Measurements from ENCODE around the gene RNF151.
"Not testable (repeated sequence)": the region's sequence is repeated elsewhere in the genome, so short reads cannot be mapped to it uniquely, and the experiment has no call there.

The RNF151 gene

GRCh38 chr16:1949507-1949906 lies 17.1 kb upstream of the RNF151 start:
- ChIA-PET POLR2A (interaction anchor here (1.1 kb wide), 1 partner anchor 15 kb away, joined by 4 read pairs; the partner anchor contains the start of gene RPS2), CTCF (interaction anchor here (1.5 kb wide), 1 partner anchor 122 kb away, joined by 3 read pairs; the partner anchor contains the start of gene FAHD1)
- no peak for DNase-seq (ENCODE audit: extremely low spot score)
- TF ChIP-seq, protein P1, sequence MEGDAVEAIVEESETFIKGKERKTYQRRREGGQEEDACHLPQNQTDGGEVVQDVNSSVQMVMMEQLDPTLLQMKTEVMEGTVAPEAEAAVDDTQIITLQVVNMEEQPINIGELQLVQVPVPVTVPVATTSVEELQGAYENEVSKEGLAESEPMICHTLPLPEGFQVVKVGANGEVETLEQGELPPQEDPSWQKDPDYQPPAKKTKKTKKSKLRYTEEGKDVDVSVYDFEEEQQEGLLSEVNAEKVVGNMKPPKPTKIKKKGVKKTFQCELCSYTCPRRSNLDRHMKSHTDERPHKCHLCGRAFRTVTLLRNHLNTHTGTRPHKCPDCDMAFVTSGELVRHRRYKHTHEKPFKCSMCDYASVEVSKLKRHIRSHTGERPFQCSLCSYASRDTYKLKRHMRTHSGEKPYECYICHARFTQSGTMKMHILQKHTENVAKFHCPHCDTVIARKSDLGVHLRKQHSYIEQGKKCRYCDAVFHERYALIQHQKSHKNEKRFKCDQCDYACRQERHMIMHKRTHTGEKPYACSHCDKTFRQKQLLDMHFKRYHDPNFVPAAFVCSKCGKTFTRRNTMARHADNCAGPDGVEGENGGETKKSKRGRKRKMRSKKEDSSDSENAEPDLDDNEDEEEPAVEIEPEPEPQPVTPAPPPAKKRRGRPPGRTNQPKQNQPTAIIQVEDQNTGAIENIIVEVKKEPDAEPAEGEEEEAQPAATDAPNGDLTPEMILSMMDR (IDR thresholded peaks at IDR 0.05; ENCODE audit: control extremely low read depth, extremely low read depth, low read depth, missing control alignments): no peak

DNA sequence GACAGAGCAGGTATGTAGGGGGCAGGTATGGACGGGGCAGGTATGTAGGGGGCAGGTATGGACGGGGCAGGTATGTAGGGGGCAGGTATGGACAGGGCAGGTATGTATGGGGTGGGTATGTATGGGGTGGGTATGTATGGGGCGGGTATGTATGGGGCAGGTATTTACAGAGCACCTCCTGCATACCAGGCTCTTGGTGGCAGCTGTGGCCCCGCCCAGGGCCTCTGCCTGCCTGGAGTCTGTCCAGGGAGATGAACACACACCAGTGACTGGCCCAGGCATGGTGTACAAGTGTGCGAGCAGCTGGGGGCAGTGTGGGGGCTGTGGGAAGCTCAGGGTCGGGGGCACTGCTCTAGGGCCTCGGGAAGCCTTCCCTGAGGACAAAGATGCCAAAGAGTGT lies 16.6 kb upstream of the RNF151 start:
- CTCF ChIA-PET: interaction anchor here (1.5 kb wide), 1 partner anchor 123 kb away, joined by 3 read pairs; the partner anchor contains the start of gene FAHD1
- DNase-seq (ENCODE audit: extremely low spot score): no peak

DNA sequence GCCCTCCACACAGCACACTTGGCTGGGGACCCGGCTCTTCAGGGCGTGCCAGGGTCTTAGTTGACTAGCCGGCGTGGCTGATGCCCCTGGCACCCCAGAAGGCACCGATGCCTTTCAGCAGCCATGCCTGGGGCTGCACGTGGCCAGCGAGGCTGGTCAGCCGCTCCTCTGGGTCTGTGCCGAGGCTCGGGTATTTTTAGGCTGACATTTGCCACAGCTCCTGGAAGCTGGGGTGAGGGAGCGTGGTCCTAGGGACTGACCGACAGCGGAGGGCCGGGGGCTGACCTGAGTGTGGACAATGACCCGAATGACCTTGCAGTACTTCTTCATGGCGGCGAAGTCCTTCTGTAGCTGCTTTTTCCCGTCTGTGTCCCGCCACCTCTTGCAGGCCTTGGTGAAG lies 16.1 kb upstream of the RNF151 start:
- CTCF ChIA-PET: interaction anchor here (1.5 kb wide), 1 partner anchor 123 kb away, joined by 3 read pairs; the partner anchor contains the start of gene FAHD1
- POLR2A ChIA-PET: interaction anchor here (1.1 kb wide), 1 partner anchor 14 kb away, joined by 4 read pairs; the partner anchor contains the start of gene RPS2
- TF ChIP-seq, protein P1 (IDR thresholded peaks at IDR 0.05; ENCODE audit: control extremely low read depth, extremely low read depth, low read depth, missing control alignments): no peak
- DNase-seq (ENCODE audit: extremely low spot score): no peak

More for the DNA sequence above, 16.6 kb upstream of the RNF151 start:
- TF ChIP-seq, protein P1 (IDR thresholded peaks at IDR 0.05; ENCODE audit: control extremely low read depth, extremely low read depth, low read depth, missing control alignments): no peak
- POLR2A ChIA-PET: interaction anchor here (1.1 kb wide), 1 partner anchor 15 kb away, joined by 4 read pairs; the partner anchor contains the start of gene RPS2

- ChIA-PET POLR2A (no interaction called here), CTCF (interaction anchor here (1.2 to 2.4 kb wide), 3 partner anchors 10 to 25 kb away, joined by 3 to 7 read pairs (median 4); partner anchors contain the start of gene MSRB1)
- TF ChIP-seq, protein P1 (IDR thresholded peaks at IDR 0.05; ENCODE audit: control extremely low read depth, extremely low read depth, low read depth, missing control alignments): no peak
- no peak for DNase-seq (ENCODE audit: extremely low spot score)
Measured at GRCh38 chr16:1953734-1954133, 12.9 kb upstream of the RNF151 start.

- DNase-seq (ENCODE audit: extremely low spot score); POLR2A ChIA-PET: not testable (repeated sequence)
- CTCF ChIA-PET: interaction anchor here (1.2 kb wide), 1 partner anchor 11 kb away, joined by 3 read pairs; no protein-coding TSS in a partner anchor
Measured at GRCh38 chr16:1957434-1958142, 9.1 kb upstream of the RNF151 start.

DNA sequence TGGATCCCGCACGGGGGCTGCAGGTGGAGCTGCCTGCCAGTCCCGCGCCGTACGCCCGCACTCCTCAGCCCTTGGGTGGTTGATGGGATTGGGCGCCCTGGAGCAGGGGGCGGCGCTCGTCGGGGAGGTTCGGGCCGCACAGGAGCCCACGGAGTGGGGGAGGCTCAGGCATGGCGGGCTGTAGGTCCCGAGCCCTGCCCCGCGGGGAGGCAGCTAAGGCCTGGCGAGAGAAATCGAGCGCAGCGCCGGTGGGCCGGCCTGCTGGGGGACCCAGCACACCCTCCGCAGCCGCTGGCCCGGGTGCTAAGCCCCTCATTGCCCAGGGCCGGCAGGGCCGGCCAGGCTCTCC lies 8.5 kb upstream of the RNF151 start:
- CTCF ChIA-PET: interaction anchor here (1.2 to 2.0 kb wide), 2 partner anchors 11 to 12 kb away, joined by 3 to 5 read pairs; no protein-coding TSS in a partner anchor
- DNase-seq (ENCODE audit: extremely low spot score); POLR2A ChIA-PET: not testable (repeated sequence)

DNA sequence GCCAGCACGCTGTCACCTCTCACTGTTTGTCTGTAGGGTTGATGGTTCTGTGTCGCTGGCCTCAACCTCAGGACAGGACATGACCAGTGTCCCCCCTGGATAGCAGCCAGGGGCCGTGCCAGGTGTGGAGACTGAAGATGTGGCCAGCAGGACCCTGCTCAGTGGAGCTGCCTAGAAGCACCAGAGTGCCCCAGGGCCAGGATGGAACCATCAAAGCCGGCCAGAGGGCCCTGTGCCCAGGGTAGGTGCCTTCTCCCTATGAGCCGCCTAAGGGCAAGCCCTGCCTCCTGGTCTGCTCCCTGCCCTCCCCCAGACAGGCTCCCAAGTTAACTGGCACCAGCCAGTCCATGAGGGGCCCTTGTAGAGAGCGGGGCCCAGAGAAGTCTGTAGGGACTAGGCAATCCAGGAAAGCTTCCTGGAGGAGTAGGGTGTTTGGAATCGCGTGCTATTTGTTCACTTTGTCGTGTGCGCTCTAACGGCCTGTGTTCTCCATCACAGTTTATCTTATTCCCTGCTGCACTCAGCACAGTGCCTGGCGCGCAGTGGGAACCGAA lies 7.9 kb upstream of the RNF151 start:
- DNase-seq (ENCODE audit: extremely low spot score): no peak
- ChIA-PET CTCF (interaction anchor here (2.0 kb wide), 1 partner anchor 13 kb away, joined by 5 read pairs; no protein-coding TSS in a partner anchor), POLR2A (no interaction called here)
- TF ChIP-seq, protein P1 (IDR thresholded peaks at IDR 0.05; ENCODE audit: control extremely low read depth, extremely low read depth, low read depth, missing control alignments): no peak
